H1 (cell line): Measurements from ENCODE around the gene CAPN14. TPM values are rescaled to one million over a fixed set of nuclear protein-coding genes. Genes with fewer than 3 reads are reported as not detected.

Experiments used
- RAD21 ChIP-seq, 2 experiments: IDR thresholded peaks in 1 of 2; conservative IDR thresholded peaks in 1 of 2; 2 replicates each; pipeline ENCODE4 v1.6.1; 2011; ENCODE audit warnings: low read depth in 2 of 2, low read length in 2 of 2, improper control_type of control experiment in 1 of 2, inconsistent platforms in 1 of 2, mild to moderate bottlenecking in 1 of 2, moderate library complexity in 1 of 2
- polyA plus RNA-seq, 7 experiments: library from polyadenylated mRNA; depleted of rRNA in 3 of 7; stranded (reverse) in 5 of 7; unstranded in 2 of 7; fragments of >200 nt in 5 of 7; fragments of 200-250 nt in 2 of 7; gene quantifications; 1 replicate in 5 of 7; 2 replicates in 1 of 7; 4 replicates in 1 of 7; pipeline versions ENCODE4 v1.2.1 to v1.2.3, GENCODE V29; 2011 to 2013; ENCODE audit warnings: missing spikeins in 2 of 7, mixed read lengths in 2 of 7
- total RNA-seq: library from RNA; stranded (reverse); fragmentation: NEBNext Ultra II Directional; extraction: Animal tissue kit (Norgen Biotek cat#: 25700); gene quantifications from 2 replicates; pipeline ENCODE4 v1.2.1, GENCODE V29; 2021

CAPN14 gene
- total and polyA plus RNA-seq, 2 of the 8 experiments (the other 6 are each of a cell fraction or from before 2014, with no cell fraction given), result 0.07 TPM; not detected in 1

DNA sequence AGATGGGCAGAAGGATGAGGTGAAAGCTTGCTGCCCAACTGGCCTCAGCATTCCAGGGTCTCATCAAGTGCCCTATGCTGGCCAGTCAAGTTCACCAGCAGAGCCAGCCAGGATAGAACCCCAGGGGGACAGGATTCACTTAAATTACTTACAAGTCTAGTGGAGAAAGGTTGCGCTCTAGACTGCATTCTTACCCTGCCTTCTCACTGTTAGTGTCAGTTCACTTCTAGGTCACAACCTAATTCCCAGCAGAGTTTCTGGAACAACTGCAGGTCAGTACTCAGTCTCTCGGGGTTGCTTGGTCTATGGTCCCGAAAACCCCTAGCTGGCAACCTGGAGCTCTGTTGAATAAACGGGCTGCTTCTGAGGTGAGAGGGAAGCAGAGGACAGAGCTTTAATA, 46.2 kb downstream of the CAPN14 start (continued):
- TF ChIP-seq RAD21 (IDR thresholded peaks at IDR 0.05 in 1 of 2, conservative IDR thresholded peaks at IDR 0.05 in 1 of 2; ENCODE audit: low read depth in 2 of 2, low read length in 2 of 2), result no peak
